Middle frontal gyrus (tissue), 1 donor: Measurements from ENCODE around the gene MGAT1.
A peak's percentile ranks its signal among the peaks of the same experiment; 100 is the strongest.
"Not testable (repeated sequence)": the region's sequence is repeated elsewhere in the genome, so short reads cannot be mapped to it uniquely, and the experiment has no call there.

Experiments used
- DNase-seq: peaks from one replicate; pipeline ENCODE4 v3.0.0-alpha.2; 2015; ENCODE audit warnings: low spot score; ENCODE audit errors: extremely low spot score

The MGAT1 gene

GRCh38 chr5:180786531-180787398 lies 15.8 kb downstream of the MGAT1 start:
- DNase-seq = no peak

GRCh38 chr5:180785794-180786221 lies 16.8 kb downstream of the MGAT1 start:
- DNase-seq = no peak

- DNase-seq = no peak
These were observed 17.4 kb downstream of the MGAT1 start for GRCh38 chr5:180785121-180785781.

DNA sequence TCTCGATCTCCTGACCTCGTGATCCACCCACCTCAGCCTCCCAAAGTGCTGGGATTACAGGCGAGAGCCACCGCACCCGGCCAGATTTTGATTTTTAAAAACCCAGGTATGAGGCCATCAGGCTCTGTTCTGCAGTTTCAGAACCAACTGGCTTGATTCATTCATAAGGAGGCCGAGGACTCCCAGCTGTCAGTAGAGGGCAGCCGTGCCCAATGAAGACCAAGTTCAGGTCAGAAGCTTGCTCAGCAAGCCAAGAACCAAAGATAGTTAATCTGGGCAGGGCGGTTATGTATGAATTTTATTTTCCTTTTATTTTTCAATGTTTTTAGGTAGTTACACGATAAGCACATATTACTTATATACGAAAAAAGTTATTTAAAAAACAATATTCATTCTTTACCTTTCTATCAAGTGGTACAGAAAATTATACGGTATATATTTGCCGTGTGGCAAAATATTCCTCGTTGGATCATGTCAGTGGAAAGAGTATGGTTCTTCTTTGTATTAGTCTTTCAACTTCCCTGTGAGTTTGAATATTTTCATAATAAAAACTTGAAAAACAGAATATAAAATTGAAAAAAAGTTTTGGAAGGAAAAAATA lies 18.0 kb downstream of the MGAT1 start:
- peak; percentile 52 for DNase-seq

DNA sequence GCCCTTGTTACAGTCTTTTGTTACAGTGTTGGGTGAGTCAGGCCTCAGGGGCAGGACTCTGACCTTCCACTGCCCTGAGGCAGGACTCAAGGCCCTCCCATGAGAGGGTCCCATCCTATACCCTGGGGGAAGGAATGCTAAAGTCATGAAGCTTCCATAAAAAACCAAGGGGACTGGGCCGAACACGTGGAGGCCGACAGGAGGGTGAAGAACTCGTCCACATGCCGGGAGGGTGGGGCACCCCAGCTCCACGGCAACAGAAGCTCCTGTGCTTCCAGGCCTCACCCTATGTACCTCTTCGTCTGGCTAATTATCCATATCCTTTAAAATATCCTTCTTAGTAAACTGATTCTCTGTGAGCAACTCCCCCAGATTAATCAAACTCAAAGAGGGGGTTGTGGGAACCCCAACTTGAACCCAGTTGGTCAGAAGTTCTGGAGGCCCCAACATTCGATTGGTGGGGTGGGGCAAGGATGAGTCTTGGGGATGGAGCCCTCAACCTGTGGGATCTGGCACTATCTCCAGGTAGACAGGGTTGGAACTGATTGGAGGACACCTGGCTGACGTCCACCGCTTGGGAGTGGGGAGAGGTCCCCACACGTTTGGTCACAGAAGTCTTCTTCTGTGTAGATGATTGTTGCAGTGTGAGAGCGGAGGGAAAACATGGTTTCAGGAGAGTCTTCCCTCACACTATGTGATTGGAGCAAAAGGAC lies 19.1 kb downstream of the MGAT1 start:
- DNase-seq = no peak

GRCh38 chr5:180782748-180783147 lies 19.9 kb downstream of the MGAT1 start:
- DNase-seq = no peak

- not testable (repeated sequence) for DNase-seq
These were observed 20.7 kb downstream of the MGAT1 start for GRCh38 chr5:180781900-180782326.

DNA sequence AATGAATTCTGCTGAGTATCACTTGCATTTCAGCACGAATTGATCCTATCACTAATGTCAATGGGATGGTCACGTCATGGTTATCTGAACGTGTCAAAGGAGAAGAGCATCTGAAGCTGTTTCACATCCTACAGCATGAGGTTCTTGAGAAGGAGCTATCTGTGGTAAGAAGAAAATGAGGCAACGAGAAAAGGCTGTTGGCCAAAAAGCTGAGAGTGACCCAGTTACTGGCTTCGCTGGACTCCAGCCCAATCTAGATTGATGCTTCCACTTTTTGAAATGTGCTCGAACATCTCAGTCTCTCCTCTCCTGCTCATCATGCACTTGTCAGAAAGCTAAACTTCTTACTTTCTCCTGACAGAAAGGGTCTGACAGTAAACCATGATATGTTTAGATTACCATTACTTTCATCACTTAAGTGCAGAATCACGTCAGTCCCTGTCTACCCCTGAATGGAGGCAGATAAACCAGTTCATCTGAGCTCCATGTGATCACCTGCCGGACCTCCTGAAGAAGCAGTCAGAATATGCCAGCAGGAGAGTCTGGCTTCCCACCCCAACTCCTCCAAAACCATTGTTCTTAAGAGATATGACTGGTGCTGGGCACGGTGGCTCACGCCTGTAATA lies 22.5 kb downstream of the MGAT1 start:
- no peak for DNase-seq

DNA sequence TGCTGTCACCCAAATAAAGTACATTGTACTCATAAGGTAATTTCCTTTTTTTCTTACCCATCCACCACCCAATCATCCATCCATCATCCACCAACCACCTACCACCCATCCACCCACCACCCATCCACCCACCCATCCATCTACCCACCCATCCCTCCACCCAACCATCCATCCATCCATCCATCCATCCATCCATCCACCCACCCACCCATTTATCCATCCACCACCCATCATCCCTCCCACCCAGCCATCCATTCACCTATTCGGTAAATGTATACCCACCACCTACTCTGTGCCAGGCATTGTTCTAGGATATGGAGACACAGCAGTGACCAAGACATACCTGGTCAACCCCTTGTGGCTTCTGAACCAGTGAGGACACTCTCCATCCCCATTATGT lies 25.1 kb downstream of the MGAT1 start:
- no peak for DNase-seq

DNA sequence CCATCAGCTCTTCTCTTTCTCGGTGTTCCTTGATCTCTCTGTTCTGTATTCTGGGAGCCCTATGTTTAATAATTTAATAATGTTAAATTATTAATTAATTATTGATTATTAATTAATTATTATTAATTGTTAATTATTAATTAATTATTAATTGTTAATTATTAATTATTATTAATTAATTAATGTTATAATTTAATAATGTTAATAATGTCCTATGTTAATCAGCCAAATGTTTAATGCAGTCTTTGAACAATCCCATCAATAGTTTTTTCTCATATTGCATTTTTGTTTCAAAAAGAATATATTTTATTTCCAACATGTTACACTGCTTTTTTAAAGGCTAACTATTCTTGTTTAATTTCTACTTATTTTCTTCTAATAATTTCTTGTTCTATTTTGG lies 26.2 kb downstream of the MGAT1 start:
- no peak for DNase-seq

DNA sequence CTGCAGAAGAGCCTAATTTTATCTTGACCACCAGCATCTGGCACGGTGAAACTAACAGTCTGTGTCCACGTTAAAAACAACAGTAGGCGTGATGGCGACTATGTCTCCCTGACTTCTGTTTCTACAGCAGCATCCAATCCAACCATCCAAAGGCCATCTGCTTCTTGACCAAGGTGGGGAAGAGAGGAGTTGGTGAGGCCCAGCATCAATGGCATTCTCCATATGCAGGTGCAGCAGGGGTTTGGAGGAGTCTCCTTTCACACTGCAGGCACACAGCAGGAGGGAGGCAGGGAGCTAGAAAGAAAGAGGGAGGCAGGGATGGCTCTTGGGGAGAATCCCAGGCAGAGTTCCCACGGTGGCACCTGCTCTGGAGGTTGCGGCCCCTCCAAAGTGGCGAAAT lies 27.0 kb downstream of the MGAT1 start:
- DNase-seq = no peak

- no peak for DNase-seq
These were observed 30.8 kb downstream of the MGAT1 start for GRCh38 chr5:180771839-180772238.

- DNase-seq = no peak
These were observed 32.8 kb downstream of the MGAT1 start for GRCh38 chr5:180769821-180770220.

DNA sequence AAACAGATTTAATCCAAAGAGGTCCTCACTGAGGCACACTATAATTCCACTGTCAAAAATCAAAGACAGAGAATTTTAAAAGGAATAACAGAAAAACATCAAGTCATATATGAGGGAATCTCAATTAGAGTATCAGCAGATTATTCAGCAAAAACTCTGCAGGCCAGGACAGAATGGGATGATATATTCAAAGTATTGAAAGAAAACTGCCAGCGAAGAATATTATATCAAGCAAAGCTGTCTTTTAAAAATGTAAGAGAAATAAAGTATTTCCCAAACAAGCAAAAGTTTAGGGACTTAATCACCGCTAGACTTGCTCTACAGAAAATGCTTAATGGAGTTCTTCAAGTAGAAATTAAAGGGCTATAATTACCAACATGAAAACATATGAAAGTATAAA lies 47.0 kb downstream of the MGAT1 start:
- no peak for DNase-seq

DNA sequence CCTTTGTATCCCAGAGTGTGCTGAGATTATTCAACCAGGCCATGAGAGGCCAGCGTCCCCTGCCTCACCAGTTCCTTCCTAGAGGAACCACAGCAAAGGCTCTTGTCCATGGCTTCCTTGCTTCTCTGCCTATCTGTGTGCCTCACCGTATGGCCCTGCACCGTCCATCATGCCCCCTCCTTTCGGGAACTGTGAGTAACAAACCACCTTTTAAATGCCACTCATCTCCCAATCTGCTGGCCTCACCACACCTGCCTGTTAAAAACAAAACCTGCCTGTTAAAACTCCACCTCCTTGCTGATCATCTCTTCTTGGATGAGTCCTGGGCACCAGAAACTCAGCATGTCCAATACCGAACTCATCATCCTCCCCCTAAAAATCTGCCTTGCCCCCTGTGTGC lies 58.4 kb downstream of the MGAT1 start:
- DNase-seq = no peak

GRCh38 chr5:180742727-180743126 lies 59.9 kb downstream of the MGAT1 start:
- no peak for DNase-seq

- not testable (repeated sequence) for DNase-seq
These were observed 61.7 kb downstream of the MGAT1 start for GRCh38 chr5:180740953-180741352.

- no peak for DNase-seq
These were observed 62.6 kb downstream of the MGAT1 start, which contains the start of gene OR2Y1 for GRCh38 chr5:180739958-180740357. TSS of gene OR2Y1 (minus strand) at chr5:180740058. CDS start at chr5:180740058, 0 bp downstream.

DNA sequence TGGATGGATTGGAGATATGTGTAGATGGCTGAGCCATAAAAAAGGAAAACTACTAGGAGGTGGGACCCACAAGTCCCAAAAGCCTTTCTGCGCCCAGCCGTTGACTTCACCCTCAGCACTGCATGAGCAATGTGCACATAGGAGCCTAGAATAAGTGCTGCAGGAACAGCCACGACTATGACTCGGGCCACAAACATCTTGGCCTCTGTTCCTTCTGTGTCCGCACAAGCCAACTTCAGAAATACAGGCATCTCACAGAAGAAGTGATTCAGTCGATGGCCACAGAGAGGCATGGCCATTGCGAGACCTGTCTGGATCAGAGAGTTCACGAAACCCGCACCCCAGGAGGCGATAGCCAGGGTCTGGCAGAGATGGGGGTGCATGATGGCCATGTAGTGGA lies 63.3 kb downstream of the MGAT1 start:
- DNase-seq = no peak

- DNase-seq = no peak
These were observed 66.1 kb downstream of the MGAT1 start for GRCh38 chr5:180736536-180736935.
